H9 (cell line): ENCODE results near the gene MRAP2. TPM values are rescaled to one million over a fixed set of nuclear protein-coding genes. Genes with fewer than 3 reads are reported as not detected.

Source experiments
- DNase-seq: peaks from one replicate; pipeline ENCODE4 v3.0.0-alpha.2; 2017
- H2AFZ ChIP-seq: one replicate; pipeline ENCODE4 v1.6.1; 2013; ENCODE audit warnings: mild to moderate bottlenecking, low read length, control low read depth, moderate library complexity
- H2AK5ac ChIP-seq: 2 replicates; pipeline ENCODE4 v1.6.1; 2013; ENCODE audit warnings: low read length, control low read depth, mixed read lengths; ENCODE audit not compliant: insufficient read length
- H2BK120ac ChIP-seq: one replicate; pipeline ENCODE4 v1.6.1; 2013; ENCODE audit warnings: low read depth, mild to moderate bottlenecking, low read length, control low read depth, inconsistent platforms; ENCODE audit not compliant: poor library complexity, severe bottlenecking
- H2BK12ac ChIP-seq: 2 replicates; pipeline ENCODE4 v1.6.1; 2013; ENCODE audit warnings: low read length, control low read depth, mixed read lengths, low read depth; ENCODE audit not compliant: insufficient read length
- H2BK15ac ChIP-seq: 2 replicates; pipeline ENCODE4 v1.6.1; 2013; ENCODE audit warnings: low read depth, low read length, control low read depth
- H2BK20ac ChIP-seq: one replicate; pipeline ENCODE4 v1.6.1; 2013; ENCODE audit warnings: low read depth, mild to moderate bottlenecking, low read length, control low read depth, inconsistent platforms; ENCODE audit not compliant: poor library complexity, severe bottlenecking
- H2BK5ac ChIP-seq: 2 replicates; pipeline ENCODE4 v1.6.1; 2013; ENCODE audit warnings: low read length, control low read depth, mixed read lengths; ENCODE audit not compliant: insufficient read length
- H3K14ac ChIP-seq: 2 replicates; pipeline ENCODE4 v1.6.1; 2013; ENCODE audit warnings: low read length, control low read depth; ENCODE audit not compliant: insufficient read depth
- H3K18ac ChIP-seq: 2 replicates; pipeline ENCODE4 v1.6.1; 2013; ENCODE audit warnings: low read depth, mild to moderate bottlenecking, mixed read lengths, low read length, control low read depth; ENCODE audit not compliant: insufficient read length
- H3K23ac ChIP-seq: 2 replicates; pipeline ENCODE4 v1.6.1; 2013; ENCODE audit warnings: low read length, control low read depth, mixed read lengths, low read depth; ENCODE audit not compliant: insufficient read length
- H3K23me2 ChIP-seq: 2 replicates; pipeline ENCODE4 v1.6.1; 2013; ENCODE audit warnings: low read depth, mild to moderate bottlenecking, mixed read lengths, low read length, control low read depth; ENCODE audit not compliant: insufficient read length, poor library complexity, severe bottlenecking
- H3K27ac ChIP-seq: 2 replicates; pipeline ENCODE4 v1.5.1; 2013; ENCODE audit warnings: low read length, control low read depth, mixed read lengths, low read depth; ENCODE audit not compliant: insufficient read length
- H3K27me3 ChIP-seq: 2 replicates; pipeline ENCODE4 v1.6.1; 2013; ENCODE audit warnings: low read length, control low read depth, inconsistent platforms; ENCODE audit not compliant: insufficient read depth
- H3K4ac ChIP-seq: 2 replicates; pipeline ENCODE4 v1.6.1; 2013; ENCODE audit warnings: low read depth, mild to moderate bottlenecking, control low read depth, inconsistent platforms, low read length, moderate library complexity
- H3K4me1 ChIP-seq: 2 replicates; pipeline ENCODE4 v1.6.1; 2013; ENCODE audit warnings: low read length, control low read depth, inconsistent platforms; ENCODE audit not compliant: insufficient read depth
- H3K4me2 ChIP-seq: 2 replicates; pipeline ENCODE4 v1.6.1; 2013; ENCODE audit warnings: low read length, control low read depth, mixed read lengths; ENCODE audit not compliant: insufficient read length, insufficient read depth
- H3K56ac ChIP-seq: 2 replicates; pipeline ENCODE4 v1.6.1; 2013; ENCODE audit warnings: low read depth, mild to moderate bottlenecking, mixed read lengths, low read length, control low read depth; ENCODE audit not compliant: insufficient read length
- H3K79me1 ChIP-seq: 2 replicates; pipeline ENCODE4 v1.6.1; 2013; ENCODE audit warnings: low read depth, mild to moderate bottlenecking, moderate library complexity, low read length, control low read depth, inconsistent platforms; ENCODE audit not compliant: insufficient read depth, poor library complexity, severe bottlenecking
- H3K79me2 ChIP-seq: 2 replicates; pipeline ENCODE4 v1.6.1; 2013; ENCODE audit warnings: low read length, control low read depth, inconsistent platforms; ENCODE audit not compliant: insufficient read depth
- H3K9ac ChIP-seq: 2 replicates; pipeline ENCODE4 v1.6.1; 2013; ENCODE audit warnings: low read length, control low read depth, mixed read lengths; ENCODE audit not compliant: insufficient read length; ENCODE audit errors: extremely low read depth
- H3K9me3 ChIP-seq: one replicate; pipeline ENCODE4 v1.6.1; 2013; ENCODE audit warnings: low read depth, low read length, inconsistent platforms; ENCODE audit not compliant: control insufficient read depth
- H3T11ph ChIP-seq: one replicate; pipeline ENCODE4 v1.6.1; 2013; ENCODE audit warnings: mild to moderate bottlenecking, low read length, control low read depth, inconsistent platforms
- H4K20me1 ChIP-seq: one replicate; pipeline ENCODE4 v1.6.1; 2013; ENCODE audit not compliant: control insufficient read depth, insufficient read length, insufficient read depth
- H4K5ac ChIP-seq: 2 replicates; pipeline ENCODE4 v1.6.1; 2013; ENCODE audit warnings: low read depth, mild to moderate bottlenecking, mixed read lengths, low read length, control low read depth; ENCODE audit not compliant: insufficient read length
- H4K8ac ChIP-seq: replicated peaks from 2 replicates; pipeline ENCODE4 v1.6.1; 2013; ENCODE audit warnings: low read length, control low read depth, mixed read lengths, low read depth; ENCODE audit not compliant: insufficient read length
- H4K91ac ChIP-seq: 2 replicates; pipeline ENCODE4 v1.6.1; 2013; ENCODE audit warnings: low read depth, mild to moderate bottlenecking, moderate library complexity, mixed read lengths, low read length, control low read depth; ENCODE audit not compliant: insufficient read length
- H3K27ac Mint-ChIP-seq, 3 experiments: 2 replicates in 2 of 3; 3 replicates in 1 of 3; pipeline ENCODE4 v1.8.0; 2020 to 2021; ENCODE audit warnings: mixed read lengths in 3 of 3, mild to moderate bottlenecking in 1 of 3, moderate library complexity in 1 of 3
- H3K27me3 Mint-ChIP-seq: 2 replicates; pipeline ENCODE4 v1.8.0; 2021; ENCODE audit warnings: low read depth, mild to moderate bottlenecking, moderate library complexity, mixed read lengths
- H3K36me3 Mint-ChIP-seq, 3 experiments: 2 replicates in 2 of 3; 3 replicates in 1 of 3; pipeline ENCODE4 v1.8.0; 2020 to 2021; ENCODE audit warnings: low read depth in 3 of 3, mixed read lengths in 3 of 3; ENCODE audit not compliant: insufficient read depth in 1 of 3
- H3K4me1 Mint-ChIP-seq, 2 experiments: 2 replicates each; pipeline ENCODE4 v1.8.0; 2020; ENCODE audit warnings: mixed read lengths in 2 of 2
- H3K4me3 Mint-ChIP-seq, 2 experiments: 2 replicates in 1 of 2; 3 replicates in 1 of 2; pipeline ENCODE4 v1.8.0; 2020 to 2021; ENCODE audit warnings: mild to moderate bottlenecking in 2 of 2, mixed read lengths in 2 of 2, moderate library complexity in 1 of 2
- H3K9me3 Mint-ChIP-seq, 2 experiments: 2 replicates in 1 of 2; 3 replicates in 1 of 2; pipeline ENCODE4 v1.8.0; 2020; ENCODE audit warnings: mild to moderate bottlenecking in 2 of 2, mixed read lengths in 2 of 2, moderate library complexity in 1 of 2
- CTCF ChIP-seq: fragments of 200-600 bp; sonication (generic); conservative IDR thresholded peaks from 3 replicates; pipeline ENCODE4 v1.8.0; 2021; ENCODE audit warnings: antibody characterized with exemption, mild to moderate bottlenecking
- WGBS: extraction: QIAGEN DNeasy Blood & Tissue Kit; methylation state at CpG from one replicate; pipeline ENCODE4 v1.1.7; 2013; ENCODE audit warnings: missing lambda C conversion rate, low lambda C conversion rate, mixed read lengths; ENCODE audit not compliant: insufficient read length; ENCODE audit errors: extremely low coverage; 5-methylcytosine and 5-hydroxymethylcytosine counted together
- total RNA-seq: library from RNA; stranded (reverse); gene quantifications from 2 replicates; pipeline ENCODE4 v1.2.1, GENCODE V29; 2021

The MRAP2 gene
- total RNA-seq, 1 experiment from 2014 or later, result 8.0 TPM

- Histone ChIP-seq H2AFZ (no peak overlapping the region), H2AK5ac (no peak overlapping the region), H4K91ac (no peak overlapping the region), H2BK12ac (no peak overlapping the region), H2BK20ac (no peak overlapping the region), H3K18ac (no peak overlapping the region), H3T11ph (no peak overlapping the region), H3K4me1 (peaks cover 2% of the 10 kb centered on the region; the same call in 1 of the 2 replicates), H3K27ac (no peak overlapping the region), H3K4me2 (no peak overlapping the region), H2BK5ac (no peak overlapping the region), H3K4ac (no peak overlapping the region), H3K9me3 (no peaks in the 10 kb centered on the region), H3K23ac (no peak overlapping the region), H4K5ac (no peak overlapping the region), H3K9ac (no peak overlapping the region), H3K56ac (no peak overlapping the region), H4K20me1 (no peaks in the 10 kb centered on the region), H4K8ac (no peak overlapping the region), H2BK120ac (no peak overlapping the region), H3K23me2 (no peaks in the 10 kb centered on the region), H3K79me1 (no peaks in the 10 kb centered on the region), H3K27me3 (no peaks in the 10 kb centered on the region), H3K79me2 (no peaks in the 10 kb centered on the region), H2BK15ac (no peak overlapping the region), H3K14ac (no peak overlapping the region)
- no CpG with 5 or more reads among the region's 1 CpG for WGBS
- TF ChIP-seq CTCF, result no peak
- H3K27ac Mint-ChIP-seq, result no peak overlapping the region
- peaks cover 11 to 15% of the 10 kb centered on the region in 2 experiments for H3K4me1 Mint-ChIP-seq
- H3K27me3 Mint-ChIP-seq, result peaks cover 2% of the 10 kb centered on the region; the same call in 1 of the 2 replicates
- peaks cover 0 to 4% of the 10 kb centered on the region in 2 experiments; a peak in 1 of 5 replicates for H3K9me3 Mint-ChIP-seq
- DNase-seq, result no peak
- H3K4me3 Mint-ChIP-seq, result no peak overlapping the region
- H3K36me3 Mint-ChIP-seq, result no peaks in the 10 kb centered on the region
Observed at GRCh38 chr6:84017709-84018452, 15.7 kb upstream of the MRAP2 start.
